Caco-2 (cell line): ENCODE measurements around the gene SH3RF1. TPM values are rescaled to one million over a fixed set of nuclear protein-coding genes. Genes with fewer than 3 reads are reported as not detected.
A peak's percentile ranks its signal among the peaks of the same experiment; 100 is the strongest.

ENCODE experiments used
- BruUV-seq: library from RNA; stranded (reverse); fragments of 400-500 nt; replicated peaks from 2 replicates; lab custom pipeline; 2021; lab: Mats Ljungman, UMichigan
- CTCF ChIA-PET: fragments of 300-600 bp; sonication (Branson Sonifier 250); formaldehyde crosslinking; loops from one replicate; lab custom pipeline; 2022; ENCODE audit warnings: antibody characterized with exemption; lab: Charles Lee
- POLR2A ChIA-PET: fragments of 300-600 bp; sonication (Branson Sonifier 250); formaldehyde crosslinking; loops from one replicate; lab custom pipeline; 2022; ENCODE audit warnings: antibody characterized with exemption; lab: Charles Lee
- DNase-seq, 2 experiments: peaks; one replicate each; pipeline versions ENCODE4 v3.0.0 to v3.0.0-alpha.2; 2020 to 2022
- H3K27me3 ChIP-seq: replicated peaks from 2 replicates; pipeline ENCODE4 v1.6.0; 2011; ENCODE audit warnings: low read length; ENCODE audit not compliant: control insufficient read depth, insufficient read depth
- H3K36me3 ChIP-seq: 2 replicates; pipeline ENCODE4 v1.5.1; 2011; ENCODE audit warnings: low read length; ENCODE audit not compliant: control insufficient read depth, insufficient read depth
- H3K4me1 ChIP-seq: fragments of 250-450 bp; sonication (Bioruptor Pico); 2 replicates; pipeline ENCODE4 v1.5.1; 2020; ENCODE audit warnings: mild to moderate bottlenecking
- H3K4me3 ChIP-seq: 2 replicates; pipeline ENCODE4 v1.5.1; 2011; ENCODE audit warnings: low read depth, mild to moderate bottlenecking, control low read depth, low read length
- H3K9me3 ChIP-seq: fragments of 250-450 bp; sonication (Bioruptor Pico); 2 replicates; pipeline ENCODE4 v1.5.1; 2020; ENCODE audit warnings: mild to moderate bottlenecking, moderate library complexity
- H3K27ac Mint-ChIP-seq: one replicate; pipeline ENCODE4 v1.8.0; 2022; ENCODE audit warnings: mixed read lengths; ENCODE audit not compliant: unreplicated experiment
- H3K27me3 Mint-ChIP-seq: one replicate; pipeline ENCODE4 v1.8.0; 2022; ENCODE audit warnings: mixed read lengths; ENCODE audit not compliant: insufficient read depth, unreplicated experiment
- H3K36me3 Mint-ChIP-seq: one replicate; pipeline ENCODE4 v1.8.0; 2022; ENCODE audit warnings: mild to moderate bottlenecking, mixed read lengths; ENCODE audit not compliant: insufficient read depth, unreplicated experiment
- H3K4me1 Mint-ChIP-seq: one replicate; pipeline ENCODE4 v1.8.0; 2022; ENCODE audit warnings: low read depth, mixed read lengths; ENCODE audit not compliant: unreplicated experiment
- H3K4me3 Mint-ChIP-seq: one replicate; pipeline ENCODE4 v1.8.0; 2022; ENCODE audit warnings: mild to moderate bottlenecking, moderate library complexity, mixed read lengths; ENCODE audit not compliant: unreplicated experiment
- H3K9me3 Mint-ChIP-seq: one replicate; pipeline ENCODE4 v1.8.0; 2022; ENCODE audit warnings: mixed read lengths; ENCODE audit not compliant: unreplicated experiment
- intact Hi-C: fragments of 100-400 bp; cut with micrococcal nuclease; formaldehyde crosslinking; loops from one replicate; pipeline ENCODE4 v1.10.0; 2022; ENCODE audit not compliant: unreplicated experiment
- total RNA-seq: library from RNA; stranded (reverse); gene quantifications from 2 replicates; pipeline ENCODE4 v1.2.3, GENCODE V29; 2022
- TF ChIP-seq, protein P1 (sequence below), 2 experiments: fragments of 200-600 bp in 1 of 2; IDR thresholded peaks; 1 replicate in 1 of 2; 2 replicates in 1 of 2; pipeline versions ENCODE4 v1.5.1 to v1.8.0; 2011 to 2022; ENCODE audit warnings: antibody characterized with exemption in 1 of 2, control low read depth in 1 of 2, inconsistent platforms in 1 of 2, low read depth in 1 of 2, low read length in 1 of 2, mild to moderate bottlenecking in 1 of 2, moderate library complexity in 1 of 2; ENCODE audit not compliant: insufficient read depth in 1 of 2, severe bottlenecking in 1 of 2, unreplicated experiment in 1 of 2

Gene SH3RF1
- total RNA-seq, 1 experiment from 2014 or later = 25.1 TPM

DNA sequence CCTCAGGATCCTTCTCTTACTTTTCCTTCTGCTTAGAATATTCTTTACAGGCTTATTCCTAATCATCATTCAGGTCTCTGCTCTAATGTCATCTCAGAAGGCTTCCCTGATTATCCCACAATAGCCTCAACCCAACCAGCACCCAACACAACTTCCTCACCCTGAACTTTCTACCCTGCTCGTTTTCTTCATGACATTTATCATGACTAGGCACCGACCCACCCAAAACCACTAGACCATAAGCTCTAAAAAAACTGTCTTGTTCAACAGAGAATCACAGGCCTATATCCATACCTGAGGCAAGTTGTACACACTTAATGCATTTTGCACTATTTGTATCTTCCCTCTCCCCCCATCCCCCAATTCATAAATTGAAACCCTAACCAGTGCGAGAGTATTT, 95.3 kb downstream of the SH3RF1 start:
- Mint-ChIP-seq H3K27me3 (no peaks in the 10 kb centered on the region), H3K4me3 (no peak overlapping the region), H3K36me3 (no peaks in the 10 kb centered on the region), H3K9me3 (no peaks in the 10 kb centered on the region), H3K4me1 (peaks cover 13% of the 10 kb centered on the region), H3K27ac (no peak overlapping the region)
- intact Hi-C loops = no loop called here
- Histone ChIP-seq H3K36me3 (no peaks in the 10 kb centered on the region), H3K27me3 (no peaks in the 10 kb centered on the region), H3K4me1 (no peaks in the 10 kb centered on the region; the same call in 1 of the 2 replicates), H3K9me3 (no peaks in the 10 kb centered on the region), H3K4me3 (no peak overlapping the region)
- CTCF ChIA-PET = interaction anchor here (0.6 kb wide), 1 partner anchor 244 kb away, joined by 3 read pairs; no protein-coding TSS in a partner anchor
- DNase-seq = no peak
- TF ChIP-seq, protein P1, sequence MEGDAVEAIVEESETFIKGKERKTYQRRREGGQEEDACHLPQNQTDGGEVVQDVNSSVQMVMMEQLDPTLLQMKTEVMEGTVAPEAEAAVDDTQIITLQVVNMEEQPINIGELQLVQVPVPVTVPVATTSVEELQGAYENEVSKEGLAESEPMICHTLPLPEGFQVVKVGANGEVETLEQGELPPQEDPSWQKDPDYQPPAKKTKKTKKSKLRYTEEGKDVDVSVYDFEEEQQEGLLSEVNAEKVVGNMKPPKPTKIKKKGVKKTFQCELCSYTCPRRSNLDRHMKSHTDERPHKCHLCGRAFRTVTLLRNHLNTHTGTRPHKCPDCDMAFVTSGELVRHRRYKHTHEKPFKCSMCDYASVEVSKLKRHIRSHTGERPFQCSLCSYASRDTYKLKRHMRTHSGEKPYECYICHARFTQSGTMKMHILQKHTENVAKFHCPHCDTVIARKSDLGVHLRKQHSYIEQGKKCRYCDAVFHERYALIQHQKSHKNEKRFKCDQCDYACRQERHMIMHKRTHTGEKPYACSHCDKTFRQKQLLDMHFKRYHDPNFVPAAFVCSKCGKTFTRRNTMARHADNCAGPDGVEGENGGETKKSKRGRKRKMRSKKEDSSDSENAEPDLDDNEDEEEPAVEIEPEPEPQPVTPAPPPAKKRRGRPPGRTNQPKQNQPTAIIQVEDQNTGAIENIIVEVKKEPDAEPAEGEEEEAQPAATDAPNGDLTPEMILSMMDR (IDR thresholded peaks at IDR 0.05; ENCODE audit: insufficient read depth in 1 of 2, low read depth in 1 of 2, low read length in 1 of 2, severe bottlenecking in 1 of 2, unreplicated experiment in 1 of 2) = no peak
- BruUV-seq = no TSS peak
- POLR2A ChIA-PET = no interaction called here

DNA sequence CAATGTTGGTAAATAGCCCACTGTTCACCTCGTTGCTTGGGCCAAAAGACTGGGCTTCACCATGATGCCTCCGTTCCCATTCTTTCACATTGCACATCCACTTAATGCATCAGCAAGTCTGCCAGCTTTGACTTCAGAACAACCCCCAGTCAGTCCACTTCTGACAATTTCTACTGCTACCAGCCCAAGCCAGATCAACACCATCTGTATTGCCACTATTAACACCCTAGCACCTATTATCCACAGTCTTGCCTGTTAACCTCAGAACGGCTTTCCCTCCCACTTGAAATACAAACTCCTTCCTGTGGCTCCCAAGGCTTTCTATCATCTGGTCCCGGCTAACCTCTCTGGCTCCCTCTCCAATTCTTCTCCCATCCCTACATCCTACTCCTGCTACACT, 95.7 kb downstream of the SH3RF1 start:
- Mint-ChIP-seq H3K27ac (no peak overlapping the region), H3K4me3 (no peak overlapping the region)
- TF ChIP-seq, protein P1 (IDR thresholded peaks at IDR 0.05; ENCODE audit: insufficient read depth in 1 of 2, low read depth in 1 of 2, low read length in 1 of 2, severe bottlenecking in 1 of 2, unreplicated experiment in 1 of 2) = no peak

GRCh38 chr4:169174247-169174646, 96.5 kb downstream of the SH3RF1 start:
- DNase-seq = no peak
- Histone ChIP-seq H3K4me1 (no peaks in the 10 kb centered on the region), H3K9me3 (no peaks in the 10 kb centered on the region), H3K4me3 (no peak overlapping the region), H3K36me3 (no peaks in the 10 kb centered on the region), H3K27me3 (no peaks in the 10 kb centered on the region)
- intact Hi-C loops = no loop called here
- CTCF ChIA-PET = no interaction called here
- Mint-ChIP-seq H3K9me3 (no peaks in the 10 kb centered on the region), H3K4me3 (no peak overlapping the region), H3K36me3 (no peaks in the 10 kb centered on the region), H3K27ac (peak overlapping the region; percentile 12), H3K27me3 (no peaks in the 10 kb centered on the region), H3K4me1 (peaks cover 7% of the 10 kb centered on the region)
- POLR2A ChIA-PET = no interaction called here
- no TSS peak for BruUV-seq
- TF ChIP-seq, protein P1 (IDR thresholded peaks at IDR 0.05; ENCODE audit: insufficient read depth in 1 of 2, low read depth in 1 of 2, low read length in 1 of 2, severe bottlenecking in 1 of 2, unreplicated experiment in 1 of 2) = no peak

More for the DNA sequence above, 95.7 kb downstream of the SH3RF1 start:
- Mint-ChIP-seq H3K36me3 (no peaks in the 10 kb centered on the region), H3K4me1 (peaks cover 9% of the 10 kb centered on the region), H3K9me3 (no peaks in the 10 kb centered on the region), H3K27me3 (no peaks in the 10 kb centered on the region)
- no peaks in the 10 kb centered on the region for H3K27me3 ChIP-seq
- H3K4me1 ChIP-seq = no peaks in the 10 kb centered on the region; the same call in 1 of the 2 replicates
- ChIA-PET CTCF (no interaction called here), POLR2A (no interaction called here)
- H3K9me3 ChIP-seq = no peaks in the 10 kb centered on the region
- intact Hi-C loops = no loop called here
- no peak overlapping the region for H3K4me3 ChIP-seq
- no peaks in the 10 kb centered on the region for H3K36me3 ChIP-seq
- BruUV-seq = no TSS peak
- no peak for DNase-seq
